Measurements from ENCODE around the gene GPALPP1. TPM values are rescaled to one million over a fixed set of nuclear protein-coding genes. Genes with fewer than 3 reads are reported as not detected.

The GPALPP1 gene
- total and polyA plus RNA-seq, 10 donors, result 9.6 to 33.4 (median 26.8) TPM

DNA sequence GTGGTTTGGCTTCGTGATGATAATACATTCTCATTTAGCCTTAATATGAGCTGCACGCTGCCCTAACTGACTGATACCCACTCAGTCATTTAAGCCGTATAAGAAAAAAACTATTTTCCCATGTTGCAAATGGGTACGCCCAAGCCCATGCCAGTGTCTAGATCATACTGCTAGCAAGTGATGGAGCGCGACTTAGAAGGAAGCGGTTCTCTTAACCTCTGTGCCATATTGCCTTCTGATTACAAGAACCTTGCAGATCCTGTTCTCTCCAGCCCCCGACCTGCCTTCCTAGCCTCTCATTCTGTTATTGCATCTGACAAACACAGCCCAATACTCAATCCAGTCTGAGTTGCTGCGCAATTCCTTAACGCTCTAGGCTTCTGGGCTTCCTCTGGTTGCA lies 603 bp downstream of the GPALPP1 start:
- WGBS, 5 donors, result 2 to 10% (median 8%) methylated on average over 10 of the region's 10 CpGs
- DNase-seq, result no peak
- no peaks in the 10 kb centered on the region for H3K27me3 ChIP-seq (replicated peaks in 1 of 7)

DNA sequence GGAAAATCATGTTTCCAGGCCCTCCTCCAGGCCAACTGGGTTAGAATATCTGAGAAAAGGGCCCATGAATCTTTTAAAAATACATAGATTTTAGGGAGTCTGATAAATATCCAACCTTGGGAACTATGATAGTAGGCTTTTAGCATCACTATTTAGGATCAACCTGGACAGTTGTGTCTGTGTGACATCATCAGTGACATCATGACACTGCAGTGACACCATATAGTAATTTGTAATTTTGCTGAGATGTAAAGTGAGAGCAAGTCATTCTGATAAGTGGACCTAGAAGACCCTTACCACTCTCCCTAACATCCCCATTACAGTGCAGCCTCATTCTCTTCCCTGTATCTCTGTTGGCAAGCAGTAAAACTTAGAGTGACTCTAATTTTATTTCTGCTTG lies 14.1 kb downstream of the GPALPP1 start:
- no peak for DNase-seq
- intact Hi-C loops (cut with DNase I; ENCODE audit: low total_unique reads), result no loop called here
- Histone ChIP-seq H3K27ac (no peak overlapping the region), H3K36me3 (peaks cover 0 to 93% (median 44%) of the 10 kb centered on the region in 6 donors), H3K4me3 (no peak overlapping the region), H3K4me1 (no peaks in the 10 kb centered on the region), H3K9me3 (no peaks in the 10 kb centered on the region), H3K27me3 (replicated peaks in 1 of 7) (no peaks in the 10 kb centered on the region)
- TF ChIP-seq, protein P1, sequence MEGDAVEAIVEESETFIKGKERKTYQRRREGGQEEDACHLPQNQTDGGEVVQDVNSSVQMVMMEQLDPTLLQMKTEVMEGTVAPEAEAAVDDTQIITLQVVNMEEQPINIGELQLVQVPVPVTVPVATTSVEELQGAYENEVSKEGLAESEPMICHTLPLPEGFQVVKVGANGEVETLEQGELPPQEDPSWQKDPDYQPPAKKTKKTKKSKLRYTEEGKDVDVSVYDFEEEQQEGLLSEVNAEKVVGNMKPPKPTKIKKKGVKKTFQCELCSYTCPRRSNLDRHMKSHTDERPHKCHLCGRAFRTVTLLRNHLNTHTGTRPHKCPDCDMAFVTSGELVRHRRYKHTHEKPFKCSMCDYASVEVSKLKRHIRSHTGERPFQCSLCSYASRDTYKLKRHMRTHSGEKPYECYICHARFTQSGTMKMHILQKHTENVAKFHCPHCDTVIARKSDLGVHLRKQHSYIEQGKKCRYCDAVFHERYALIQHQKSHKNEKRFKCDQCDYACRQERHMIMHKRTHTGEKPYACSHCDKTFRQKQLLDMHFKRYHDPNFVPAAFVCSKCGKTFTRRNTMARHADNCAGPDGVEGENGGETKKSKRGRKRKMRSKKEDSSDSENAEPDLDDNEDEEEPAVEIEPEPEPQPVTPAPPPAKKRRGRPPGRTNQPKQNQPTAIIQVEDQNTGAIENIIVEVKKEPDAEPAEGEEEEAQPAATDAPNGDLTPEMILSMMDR (IDR thresholded peaks at IDR 0.05 in 8 of 11, conservative IDR thresholded peaks at IDR 0.05 in 3 of 11), result no peak
- no peak for TF ChIP-seq POLR2A (IDR thresholded peaks at IDR 0.05)
- TF ChIP-seq POLR2AphosphoS5 (IDR thresholded peaks at IDR 0.05), result no peak

More for the DNA sequence above, 603 bp downstream of the GPALPP1 start:
- H3K9me3 ChIP-seq, result no peaks in the 10 kb centered on the region
- TF ChIP-seq POLR2A (IDR thresholded peaks at IDR 0.05) (no peak), POLR2AphosphoS5 (IDR thresholded peaks at IDR 0.05) (no peak)
- TF ChIP-seq, protein P1 (IDR thresholded peaks at IDR 0.05 in 8 of 11, conservative IDR thresholded peaks at IDR 0.05 in 3 of 11), result no peak
- H3K4me3 ChIP-seq, result peak overlapping the region; percentile 68 to 94 (median 88)
- peaks cover 25 to 68% (median 52%) of the 10 kb centered on the region in 6 donors for H3K4me1 ChIP-seq
- H3K27ac ChIP-seq, result peak overlapping the region; percentile 62 to 92 (median 86)
- intact Hi-C loops (cut with DNase I; ENCODE audit: low total_unique reads), result no loop called here
- H3K36me3 ChIP-seq, result peaks cover 0 to 20% (median 4%) of the 10 kb centered on the region in 6 donors

GRCh38 chr13:45004096-45004495 lies 14.8 kb downstream of the GPALPP1 start:
- H3K27ac ChIP-seq, result no peak overlapping the region
- no peaks in the 10 kb centered on the region for H3K27me3 ChIP-seq (replicated peaks in 1 of 7)

DNA sequence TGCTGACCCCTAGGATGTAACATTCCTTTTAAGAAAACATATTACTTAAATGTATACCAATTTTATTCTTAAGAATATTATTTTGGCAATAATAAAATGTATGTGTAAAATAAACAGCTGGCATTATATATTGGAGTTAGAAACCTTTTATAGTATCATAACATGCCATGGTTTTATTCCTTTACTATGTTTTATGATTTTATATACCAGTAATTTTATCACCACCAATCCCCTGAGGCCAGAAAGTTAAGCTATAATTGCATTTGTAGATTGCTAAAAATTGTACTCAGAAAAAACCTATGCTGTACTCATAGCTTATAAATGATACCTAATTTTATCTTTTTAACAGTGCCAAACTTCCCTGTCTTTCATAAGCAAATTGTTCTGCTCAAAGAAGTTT lies 17.9 kb downstream of the GPALPP1 start:
- no peak overlapping the region for H3K4me3 ChIP-seq
- peaks cover 0 to 100% (median 61%) of the 10 kb centered on the region in 6 donors for H3K36me3 ChIP-seq
- DNase-seq, result no peak
- H3K9me3 ChIP-seq, result no peaks in the 10 kb centered on the region
- H3K27me3 ChIP-seq (replicated peaks in 1 of 7), result no peaks in the 10 kb centered on the region
- intact Hi-C loops (cut with DNase I; ENCODE audit: low total_unique reads), result no loop called here
- no peak for TF ChIP-seq POLR2A (IDR thresholded peaks at IDR 0.05)
- TF ChIP-seq, protein P1 (IDR thresholded peaks at IDR 0.05 in 8 of 11, conservative IDR thresholded peaks at IDR 0.05 in 3 of 11), result no peak
- no peak for TF ChIP-seq POLR2AphosphoS5 (IDR thresholded peaks at IDR 0.05)
- H3K27ac ChIP-seq, result no peak overlapping the region
- H3K4me1 ChIP-seq, result no peaks in the 10 kb centered on the region

More at GRCh38 chr13:45004096-45004495, 14.8 kb downstream of the GPALPP1 start:
- H3K36me3 ChIP-seq, result peaks cover 0 to 99% (median 50%) of the 10 kb centered on the region in 6 donors
- WGBS, 5 donors, result 94 to 99% (median 98%) methylated on average over 2 of the region's 2 CpGs
- no peak overlapping the region for H3K4me3 ChIP-seq
- no peaks in the 10 kb centered on the region for H3K9me3 ChIP-seq
- H3K4me1 ChIP-seq, result no peaks in the 10 kb centered on the region
- TF ChIP-seq POLR2A (IDR thresholded peaks at IDR 0.05) (no peak), POLR2AphosphoS5 (IDR thresholded peaks at IDR 0.05) (no peak)
- TF ChIP-seq, protein P1 (IDR thresholded peaks at IDR 0.05 in 8 of 11, conservative IDR thresholded peaks at IDR 0.05 in 3 of 11), result no peak
- intact Hi-C loops (cut with DNase I; ENCODE audit: low total_unique reads), result no loop called here
- DNase-seq, result no peak

Measured in spleen (tissue), 11 donors.